ENCODE data around the gene ITGA1. TPM values are rescaled to one million over a fixed set of nuclear protein-coding genes. Genes with fewer than 3 reads are reported as not detected.

Gene ITGA1
- total and polyA plus RNA-seq, 4 donors: 24.2 to 187 (median 48.5) TPM

- TF ChIP-seq JUND (IDR thresholded peaks at IDR 0.05) (no peak), NR2F2 (IDR thresholded peaks at IDR 0.05) (no peak), YY1 (IDR thresholded peaks at IDR 0.05) (no peak), FOXA2 (IDR thresholded peaks at IDR 0.05) (no peak), HNF4A (conservative IDR thresholded peaks at IDR 0.05) (no peak), RXRA (IDR thresholded peaks at IDR 0.05) (no peak), REST (IDR thresholded peaks at IDR 0.05) (no peak)
Measured at GRCh38 chr5:53002491-53002890, 214.8 kb downstream of the ITGA1 start (continued).

GRCh38 chr5:53003144-53003543 lies 215.4 kb downstream of the ITGA1 start:
- DNase-seq (ENCODE audit: low spot score): no peak
- no peaks in the 10 kb centered on the region for H3K36me3 ChIP-seq (ENCODE audit: control insufficient read depth in 4 of 4, insufficient read depth in 3 of 4, low read depth in 1 of 4, low read length in 3 of 4)
- H3K27me3 ChIP-seq (ENCODE audit: control insufficient read depth in 4 of 4, insufficient read depth in 4 of 4, low read length in 3 of 4): peaks cover 0 to 5% (median 0%) of the 10 kb centered on the region in 4 donors
- H3K4me3 ChIP-seq (ENCODE audit: low read depth in 1 of 3, low read length in 3 of 3): no peak overlapping the region
- WGBS: 97% methylated on average over 1 of the region's 1 CpG
- H3K9ac ChIP-seq (ENCODE audit: low read depth in 1 of 2, low read length in 2 of 2): no peak overlapping the region
- H3K4me1 ChIP-seq (ENCODE audit: control insufficient read depth in 4 of 4, insufficient read depth in 4 of 4, low read length in 3 of 4): no peaks in the 10 kb centered on the region
- H3K27ac ChIP-seq (ENCODE audit: low read depth in 1 of 2, low read length in 2 of 2): no peak overlapping the region
- TF ChIP-seq YY1 (IDR thresholded peaks at IDR 0.05) (no peak), HNF4G (IDR thresholded peaks at IDR 0.05) (no peak), RAD21 (IDR thresholded peaks at IDR 0.05) (no peak), SP1 (IDR thresholded peaks at IDR 0.05) (no peak), HNF4A (conservative IDR thresholded peaks at IDR 0.05) (no peak), EGR1 (IDR thresholded peaks at IDR 0.05; ENCODE audit: low read depth in 2 of 2) (no peak), ATF3 (IDR thresholded peaks at IDR 0.05) (no peak), GABPA (IDR thresholded peaks at IDR 0.05 in 1 of 2, conservative IDR thresholded peaks at IDR 0.05 in 1 of 2) (no peak), MAX (IDR thresholded peaks at IDR 0.05) (no peak), TAF1 (conservative IDR thresholded peaks at IDR 0.05) (no peak)
- H3K9me3 ChIP-seq (ENCODE audit: control insufficient read depth in 4 of 4, low read length in 3 of 4): no peaks in the 10 kb centered on the region

GRCh38 chr5:53006911-53007890 lies 219.5 kb downstream of the ITGA1 start:
- Histone ChIP-seq H3K4me1 (ENCODE audit: control insufficient read depth in 4 of 4, insufficient read depth in 4 of 4, low read length in 3 of 4) (no peaks in the 10 kb centered on the region), H3K9me3 (ENCODE audit: control insufficient read depth in 4 of 4, low read length in 3 of 4) (no peaks in the 10 kb centered on the region), H3K4me3 (ENCODE audit: low read depth in 1 of 3, low read length in 3 of 3) (no peak overlapping the region), H3K9ac (ENCODE audit: low read depth in 1 of 2, low read length in 2 of 2) (no peak overlapping the region), H3K27ac (ENCODE audit: low read depth in 1 of 2, low read length in 2 of 2) (no peak overlapping the region), H3K27me3 (ENCODE audit: control insufficient read depth in 4 of 4, insufficient read depth in 4 of 4, low read length in 3 of 4) (no peaks in the 10 kb centered on the region), H3K36me3 (ENCODE audit: control insufficient read depth in 4 of 4, insufficient read depth in 3 of 4, low read depth in 1 of 4, low read length in 3 of 4) (no peaks in the 10 kb centered on the region)
- TF ChIP-seq ATF3 (IDR thresholded peaks at IDR 0.05) (no peak), FOXA1 (IDR thresholded peaks at IDR 0.05) (no peak), CTCF (IDR thresholded peaks at IDR 0.05; ENCODE audit: low read depth, low read length, missing input control) (no peak), HNF4A (conservative IDR thresholded peaks at IDR 0.05) (no peak), NR2F2 (IDR thresholded peaks at IDR 0.05) (no peak), GABPA (IDR thresholded peaks at IDR 0.05 in 1 of 2, conservative IDR thresholded peaks at IDR 0.05 in 1 of 2) (no peak), YY1 (IDR thresholded peaks at IDR 0.05) (no peak), RXRA (IDR thresholded peaks at IDR 0.05) (no peak)
- DNase-seq (ENCODE audit: low spot score): no peak
- 62% methylated on average over 4 of the region's 4 CpGs for WGBS

All from liver (tissue), 9 donors.